ENCODE data around the gene CCND3. TPM values are rescaled to one million over a fixed set of nuclear protein-coding genes. Genes with fewer than 3 reads are reported as not detected.

Gene CCND3
- total RNA-seq, 1 donor from 2014 or later: 21.7 TPM

DNA sequence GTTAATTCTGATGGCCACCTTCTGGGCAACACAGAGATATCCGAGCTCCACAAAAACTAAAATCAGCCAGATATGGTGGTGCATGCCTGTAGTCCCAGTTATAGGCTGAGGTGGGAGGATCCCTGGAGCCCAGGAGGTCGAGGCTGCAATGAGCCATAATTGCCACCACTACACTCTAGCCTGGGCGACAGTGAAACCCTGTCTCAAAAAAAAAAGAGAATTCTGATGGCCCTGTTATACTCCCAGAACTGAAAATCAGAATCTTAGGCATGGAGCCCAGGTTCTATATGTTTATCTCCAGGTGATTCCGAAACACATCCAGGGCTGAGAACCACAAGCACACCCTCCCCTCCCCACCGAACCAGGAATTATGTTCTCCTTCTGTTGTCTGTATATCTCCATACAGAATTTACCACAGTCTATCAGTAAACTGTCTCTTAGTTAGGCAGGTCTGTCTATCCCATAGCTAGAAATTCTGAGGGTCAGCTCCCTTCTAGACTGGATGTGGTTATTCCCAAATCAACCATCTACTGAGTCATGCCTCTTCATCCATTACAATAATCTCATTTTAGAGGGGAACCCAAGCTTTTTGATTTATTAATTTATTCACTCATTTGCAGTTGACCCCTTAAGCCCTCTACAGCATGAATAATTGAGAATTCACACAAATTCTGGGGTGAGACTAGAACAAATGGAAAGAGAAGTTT lies 24.8 kb upstream of the CCND3 start:
- TF ChIP-seq, protein P1, sequence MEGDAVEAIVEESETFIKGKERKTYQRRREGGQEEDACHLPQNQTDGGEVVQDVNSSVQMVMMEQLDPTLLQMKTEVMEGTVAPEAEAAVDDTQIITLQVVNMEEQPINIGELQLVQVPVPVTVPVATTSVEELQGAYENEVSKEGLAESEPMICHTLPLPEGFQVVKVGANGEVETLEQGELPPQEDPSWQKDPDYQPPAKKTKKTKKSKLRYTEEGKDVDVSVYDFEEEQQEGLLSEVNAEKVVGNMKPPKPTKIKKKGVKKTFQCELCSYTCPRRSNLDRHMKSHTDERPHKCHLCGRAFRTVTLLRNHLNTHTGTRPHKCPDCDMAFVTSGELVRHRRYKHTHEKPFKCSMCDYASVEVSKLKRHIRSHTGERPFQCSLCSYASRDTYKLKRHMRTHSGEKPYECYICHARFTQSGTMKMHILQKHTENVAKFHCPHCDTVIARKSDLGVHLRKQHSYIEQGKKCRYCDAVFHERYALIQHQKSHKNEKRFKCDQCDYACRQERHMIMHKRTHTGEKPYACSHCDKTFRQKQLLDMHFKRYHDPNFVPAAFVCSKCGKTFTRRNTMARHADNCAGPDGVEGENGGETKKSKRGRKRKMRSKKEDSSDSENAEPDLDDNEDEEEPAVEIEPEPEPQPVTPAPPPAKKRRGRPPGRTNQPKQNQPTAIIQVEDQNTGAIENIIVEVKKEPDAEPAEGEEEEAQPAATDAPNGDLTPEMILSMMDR (conservative IDR thresholded peaks at IDR 0.05): no peak
- Mint-ChIP-seq H3K4me3 (no peak overlapping the region), H3K27me3 (ENCODE audit: low read depth) (no peaks in the 10 kb centered on the region), H3K9me3 (no peaks in the 10 kb centered on the region), H3K27ac (ENCODE audit: unreplicated experiment) (no peak overlapping the region), H3K4me1 (peaks cover 41% of the 10 kb centered on the region), H3K36me3 (ENCODE audit: low read depth) (no peaks in the 10 kb centered on the region)
- DNase-seq (ENCODE audit: low read depth, low spot score): no peak

DNA sequence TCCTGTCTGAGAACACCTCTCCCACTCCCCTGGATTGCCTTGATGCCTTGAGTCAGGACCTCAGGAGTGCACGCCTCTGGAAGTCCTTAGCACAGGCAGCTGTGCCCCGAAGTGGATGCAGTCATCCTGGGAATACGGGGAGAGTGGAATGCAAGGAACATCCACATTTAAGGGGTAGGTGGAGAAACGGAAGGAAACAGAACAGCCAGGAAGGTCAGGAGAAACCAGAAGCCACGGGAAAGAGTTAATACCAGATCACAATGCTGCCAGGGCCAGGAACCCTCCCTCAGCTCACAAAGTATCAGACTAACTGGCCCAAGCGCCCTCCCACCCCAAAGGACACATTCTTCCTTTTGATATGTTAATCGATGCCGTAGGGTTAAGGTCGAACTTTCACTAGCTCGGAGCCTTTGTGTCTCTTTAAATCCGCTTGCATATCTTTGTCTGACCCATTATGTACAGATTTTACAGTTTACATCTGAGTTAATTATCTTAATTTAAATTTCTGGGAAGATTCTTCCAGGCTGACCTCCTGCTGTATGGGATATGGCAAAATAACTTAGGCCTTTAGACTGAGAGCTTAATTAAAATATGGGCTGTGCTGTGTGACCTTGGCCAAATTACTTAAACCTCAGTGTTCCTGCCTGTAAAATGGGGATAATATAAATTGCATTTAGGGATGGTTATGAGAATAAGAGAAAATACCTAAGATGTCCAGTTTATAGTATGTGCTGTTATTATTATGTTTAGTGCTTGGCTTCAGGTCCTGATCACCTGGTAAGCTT lies 24.0 kb upstream of the CCND3 start:
- Mint-ChIP-seq H3K36me3 (ENCODE audit: low read depth) (no peaks in the 10 kb centered on the region), H3K27ac (ENCODE audit: unreplicated experiment) (no peak overlapping the region), H3K4me3 (no peak overlapping the region), H3K27me3 (ENCODE audit: low read depth) (no peaks in the 10 kb centered on the region), H3K9me3 (no peaks in the 10 kb centered on the region), H3K4me1 (peaks cover 38% of the 10 kb centered on the region)
- TF ChIP-seq, protein P1 (conservative IDR thresholded peaks at IDR 0.05): no peak
- peak; percentile 41 for DNase-seq (ENCODE audit: low read depth, low spot score)

DNA sequence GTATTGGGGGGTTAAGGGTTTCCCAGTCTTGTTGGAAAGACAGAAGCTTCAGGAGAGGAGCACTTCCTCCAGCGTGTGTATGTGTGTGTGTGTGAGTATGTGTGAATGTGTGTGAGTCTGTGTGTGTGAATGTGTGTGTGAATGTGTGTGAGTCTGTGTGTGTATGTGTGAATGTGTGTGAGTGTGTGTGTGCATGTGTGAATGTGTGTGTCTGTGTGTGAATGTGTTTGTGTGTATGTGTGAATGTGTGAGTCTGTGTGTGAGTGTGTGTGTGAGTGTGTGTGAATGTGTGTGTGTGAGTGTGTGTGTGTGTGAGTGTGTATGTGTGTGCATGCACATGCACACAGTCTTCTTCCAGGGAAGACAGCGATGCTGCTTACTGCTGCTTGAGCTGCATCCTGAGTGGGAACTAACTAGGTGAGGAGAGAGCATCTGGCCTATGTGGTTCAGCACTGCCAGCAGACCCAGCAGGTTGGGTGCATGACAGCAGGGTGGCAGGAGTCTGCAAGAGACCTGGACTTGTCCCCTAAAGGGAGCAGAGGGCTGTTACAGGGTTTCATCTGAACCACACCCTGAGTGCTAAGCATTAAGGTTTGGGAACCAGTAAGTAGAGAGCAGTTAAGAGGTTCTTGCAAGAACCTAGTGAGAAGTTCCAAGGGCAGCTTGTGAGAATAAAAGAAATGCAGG lies 22.7 kb upstream of the CCND3 start:
- Mint-ChIP-seq H3K27ac (ENCODE audit: unreplicated experiment) (peak overlapping the region; percentile 2), H3K36me3 (ENCODE audit: low read depth) (no peaks in the 10 kb centered on the region), H3K9me3 (no peaks in the 10 kb centered on the region), H3K4me3 (no peak overlapping the region), H3K27me3 (ENCODE audit: low read depth) (no peaks in the 10 kb centered on the region), H3K4me1 (peaks cover 34% of the 10 kb centered on the region)
- no peak for DNase-seq (ENCODE audit: low read depth, low spot score)
- TF ChIP-seq, protein P1 (conservative IDR thresholded peaks at IDR 0.05): no peak

DNA sequence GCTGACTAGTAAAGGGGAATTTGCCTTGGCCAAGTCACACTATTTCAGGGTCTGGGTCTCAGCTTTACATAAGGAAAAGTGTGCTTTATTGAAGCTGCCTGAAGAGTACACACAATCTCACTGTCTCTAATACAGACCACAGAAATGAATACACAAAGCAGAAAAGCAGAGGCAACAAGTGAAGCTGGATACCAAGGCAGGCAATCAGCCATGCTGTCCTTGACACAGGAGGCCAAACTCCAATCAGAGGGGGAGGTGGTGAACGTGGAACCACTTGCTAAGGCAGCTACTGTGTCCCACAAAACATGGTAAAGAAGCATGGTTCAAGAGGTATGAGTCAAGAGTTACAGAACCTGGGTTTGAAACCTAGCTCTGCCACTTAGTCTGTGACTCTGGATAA lies 21.8 kb upstream of the CCND3 start:
- Mint-ChIP-seq H3K4me3 (no peak overlapping the region), H3K27me3 (ENCODE audit: low read depth) (no peaks in the 10 kb centered on the region), H3K9me3 (no peaks in the 10 kb centered on the region), H3K4me1 (peaks cover 34% of the 10 kb centered on the region), H3K36me3 (ENCODE audit: low read depth) (no peaks in the 10 kb centered on the region), H3K27ac (ENCODE audit: unreplicated experiment) (no peak overlapping the region)
- no peak for DNase-seq (ENCODE audit: low read depth, low spot score)
- TF ChIP-seq, protein P1 (conservative IDR thresholded peaks at IDR 0.05): no peak

DNA sequence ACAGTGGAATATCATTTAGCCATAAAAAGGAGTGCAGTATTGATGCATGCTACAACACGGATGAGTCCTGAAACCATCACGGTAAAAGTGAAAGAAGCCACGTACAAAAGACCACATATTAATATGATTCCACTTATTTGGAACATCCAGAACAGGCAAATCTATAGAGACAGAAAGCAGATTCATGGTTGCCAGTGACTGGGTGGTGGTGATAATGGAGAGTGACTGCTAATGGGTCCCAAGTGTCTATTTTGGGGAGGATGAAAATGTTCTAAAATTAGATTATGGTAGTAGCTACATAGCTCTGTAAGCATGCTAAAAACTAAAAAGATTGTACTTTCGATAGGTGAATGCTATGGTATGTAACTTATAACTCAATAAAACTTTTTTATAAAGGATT lies 18.4 kb upstream of the CCND3 start:
- H3K4me3 Mint-ChIP-seq: no peak overlapping the region
- TF ChIP-seq, protein P1 (conservative IDR thresholded peaks at IDR 0.05): no peak
- no peaks in the 10 kb centered on the region for H3K36me3 Mint-ChIP-seq (ENCODE audit: low read depth)
- no peak overlapping the region for H3K27ac Mint-ChIP-seq (ENCODE audit: unreplicated experiment)
- no peaks in the 10 kb centered on the region for H3K9me3 Mint-ChIP-seq
- H3K4me1 Mint-ChIP-seq: peaks cover 9% of the 10 kb centered on the region
- H3K27me3 Mint-ChIP-seq (ENCODE audit: low read depth): no peaks in the 10 kb centered on the region
- DNase-seq (ENCODE audit: low read depth, low spot score): no peak
